ENCODE measurements around the gene GPC6.

GRCh38 chr13:93220073-93220472 is 6.5 kb upstream of the GPC6 start:
- TF ChIP-seq CTCF (IDR thresholded peaks at IDR 0.05; ENCODE audit: low read length), result no peak
- TF ChIP-seq EZH2 (optimal IDR thresholded peaks at IDR 0.05; ENCODE audit: low read depth, low read length), result no peak
